Liver (tissue), 9 donors: ENCODE results near the gene TEDC2. TPM values are rescaled to one million over a fixed set of nuclear protein-coding genes. Genes with fewer than 3 reads are reported as not detected.

Experiments
- DNase-seq: peaks from one replicate; pipeline ENCODE4 v3.0.0-alpha.2; 2017; ENCODE audit warnings: low spot score
- H3K27ac ChIP-seq, 2 donors: one replicate each; pipeline ENCODE4 v1.7.0; 2013; ENCODE audit warnings: inconsistent platforms in 2 of 2, low read length in 2 of 2, control low read depth in 1 of 2, low read depth in 1 of 2, mild to moderate bottlenecking in 1 of 2
- H3K27me3 ChIP-seq, 4 donors: one replicate each; pipeline versions ENCODE4 v1.6.1 to v1.7.0; 2013; ENCODE audit warnings: low read length in 3 of 4, inconsistent platforms in 1 of 4, mild to moderate bottlenecking in 1 of 4, moderate library complexity in 1 of 4; ENCODE audit not compliant: control insufficient read depth in 4 of 4, insufficient read depth in 4 of 4
- H3K36me3 ChIP-seq, 4 donors: one replicate each; pipeline versions ENCODE4 v1.6.1 to v1.7.0; 2013; ENCODE audit warnings: low read length in 3 of 4, mild to moderate bottlenecking in 3 of 4, low read depth in 1 of 4, moderate library complexity in 1 of 4; ENCODE audit not compliant: control insufficient read depth in 4 of 4, insufficient read depth in 3 of 4
- H3K4me1 ChIP-seq, 4 donors: one replicate each; pipeline versions ENCODE4 v1.6.1 to v1.7.0; 2013; ENCODE audit warnings: low read length in 3 of 4, mild to moderate bottlenecking in 3 of 4, moderate library complexity in 1 of 4; ENCODE audit not compliant: control insufficient read depth in 4 of 4, insufficient read depth in 4 of 4
- H3K4me3 ChIP-seq, 3 donors: one replicate each; pipeline versions ENCODE4 v1.6.1 to v1.7.0; 2013; ENCODE audit warnings: low read length in 3 of 3, control low read depth in 1 of 3, low read depth in 1 of 3, mild to moderate bottlenecking in 1 of 3
- H3K9ac ChIP-seq, 2 donors: one replicate each; pipeline ENCODE4 v1.7.0; 2013; ENCODE audit warnings: low read length in 2 of 2, mild to moderate bottlenecking in 2 of 2, moderate library complexity in 2 of 2, control low read depth in 1 of 2, low read depth in 1 of 2
- H3K9me3 ChIP-seq, 4 donors: one replicate each; pipeline versions ENCODE4 v1.6.1 to v1.7.0; 2013; ENCODE audit warnings: low read length in 3 of 4; ENCODE audit not compliant: control insufficient read depth in 4 of 4
- EGR1 ChIP-seq, 2 donors: IDR thresholded peaks; 2 replicates each; pipeline ENCODE4 v1.6.1; 2016 to 2018; ENCODE audit warnings: antibody characterized with exemption in 2 of 2, low read depth in 2 of 2
- FOXA1 ChIP-seq: IDR thresholded peaks from 2 replicates; pipeline ENCODE4 v1.6.1; 2016; ENCODE audit warnings: antibody characterized with exemption
- FOXA2 ChIP-seq: IDR thresholded peaks from 2 replicates; pipeline ENCODE4 v1.6.1; 2016; ENCODE audit warnings: antibody characterized with exemption
- GABPA ChIP-seq, 2 donors: IDR thresholded peaks in 1 of 2; conservative IDR thresholded peaks in 1 of 2; 2 replicates each; pipeline ENCODE4 v1.6.1; 2016; ENCODE audit warnings: antibody characterized with exemption in 2 of 2, mild to moderate bottlenecking in 1 of 2, moderate library complexity in 1 of 2
- HNF4A ChIP-seq, 2 donors: conservative IDR thresholded peaks; 2 replicates each; pipeline ENCODE4 v1.6.1; 2016; ENCODE audit warnings: antibody characterized with exemption in 2 of 2, mild to moderate bottlenecking in 2 of 2
- HNF4G ChIP-seq: IDR thresholded peaks from 2 replicates; pipeline ENCODE4 v1.6.1; 2016; ENCODE audit warnings: antibody characterized with exemption
- JUND ChIP-seq, 2 donors: IDR thresholded peaks; 2 replicates each; pipeline ENCODE4 v1.6.1; 2016; ENCODE audit warnings: antibody characterized with exemption in 2 of 2
- SP1 ChIP-seq: IDR thresholded peaks from 2 replicates; pipeline ENCODE4 v1.6.1; 2018; ENCODE audit warnings: antibody characterized with exemption, mild to moderate bottlenecking
- TAF1 ChIP-seq: conservative IDR thresholded peaks from 2 replicates; pipeline ENCODE4 v1.6.1; 2016; ENCODE audit warnings: antibody characterized with exemption, mild to moderate bottlenecking
- YY1 ChIP-seq: IDR thresholded peaks from 2 replicates; pipeline ENCODE4 v1.6.1; 2016; ENCODE audit warnings: antibody characterized with exemption, mild to moderate bottlenecking
- WGBS: extraction: QIAGEN DNeasy Blood & Tissue Kit; methylation state at CpG from one replicate; pipeline ENCODE4 v1.1.7; 2013; 5-methylcytosine and 5-hydroxymethylcytosine counted together
- polyA plus RNA-seq, 2 donors: library from polyadenylated mRNA; stranded (reverse) in 1 of 2; unstranded in 1 of 2; fragments of 200-250 nt in 1 of 2; fragments of >200 nt in 1 of 2; fragmentation: Nextera tagmentation in 1 of 2; extraction: Ambion mirVana in 1 of 2; gene quantifications; one replicate each; pipeline versions ENCODE4 v1.2.1 to v1.2.3, GENCODE V29; 2013 to 2015
- total RNA-seq, 2 donors: library from RNA; depleted of rRNA; stranded (reverse); fragments of >200 nt; gene quantifications; one replicate each; pipeline ENCODE4 v1.2.3, GENCODE V29; 2014
- TF ChIP-seq, protein P1 (sequence below): IDR thresholded peaks from 2 replicates; pipeline ENCODE4 v1.6.1; 2016; ENCODE audit warnings: antibody characterized with exemption
- TF ChIP-seq, protein P2 (sequence below): IDR thresholded peaks from 2 replicates; pipeline ENCODE4 v1.6.1; 2016; ENCODE audit warnings: antibody characterized with exemption
- TF ChIP-seq, protein P3 (sequence below): fragments of 150-350 bp; IDR thresholded peaks from 2 replicates; pipeline ENCODE4 v1.5.1; 2017; ENCODE audit warnings: improper control_type of control experiment, low read depth, low read length; ENCODE audit not compliant: missing input control
- TF ChIP-seq, protein P4 (sequence below): IDR thresholded peaks from 2 replicates; pipeline ENCODE4 v1.6.1; 2016; ENCODE audit warnings: antibody characterized with exemption, mild to moderate bottlenecking
- donor health status: healthy.
- donor health status: healthy.
- donor health status: healthy.
- donor health status: healthy.
- donor health status: healthy.

The TEDC2 gene
- total and polyA plus RNA-seq, 4 donors, result 0.71 to 6.7 (median 1.1) TPM

DNA sequence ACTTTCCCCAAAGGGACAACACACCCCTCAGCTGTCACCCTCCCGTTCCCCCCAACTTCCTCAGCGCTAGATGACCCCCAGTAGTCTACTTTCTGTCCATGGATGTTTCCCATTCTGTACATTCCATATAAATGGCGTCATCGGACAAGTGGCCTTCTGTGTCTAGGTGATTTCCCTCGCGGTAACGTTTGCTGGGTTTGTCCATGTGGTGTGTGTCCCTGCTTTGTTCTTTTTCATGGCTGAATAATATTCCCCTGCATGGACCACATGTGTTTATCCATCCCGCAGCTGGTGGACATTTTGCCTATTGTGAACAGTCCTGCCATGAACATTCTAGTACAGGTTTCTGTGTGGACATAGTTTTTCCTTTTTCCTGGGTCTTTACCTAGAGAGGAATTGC is 7.3 kb upstream of the TEDC2 start:
- H3K4me1 ChIP-seq, result peaks cover 0 to 3% (median 0%) of the 10 kb centered on the region in 4 donors
- no peaks in the 10 kb centered on the region for H3K9me3 ChIP-seq
- peaks cover 0 to 5% (median 0%) of the 10 kb centered on the region in 4 donors for H3K36me3 ChIP-seq
- H3K27ac ChIP-seq, result no peak overlapping the region
- WGBS, result 98% methylated on average over 8 of the region's 8 CpGs
- H3K27me3 ChIP-seq, result no peaks in the 10 kb centered on the region
- no peak for TF ChIP-seq HNF4G
- TF ChIP-seq TAF1, result no peak
- no peak for TF ChIP-seq EGR1 (IDR thresholded peaks at IDR 0.05; ENCODE audit: low read depth in 2 of 2)
- TF ChIP-seq, protein P1, sequence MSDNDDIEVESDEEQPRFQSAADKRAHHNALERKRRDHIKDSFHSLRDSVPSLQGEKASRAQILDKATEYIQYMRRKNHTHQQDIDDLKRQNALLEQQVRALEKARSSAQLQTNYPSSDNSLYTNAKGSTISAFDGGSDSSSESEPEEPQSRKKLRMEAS, result no peak
- TF ChIP-seq, protein P2, sequence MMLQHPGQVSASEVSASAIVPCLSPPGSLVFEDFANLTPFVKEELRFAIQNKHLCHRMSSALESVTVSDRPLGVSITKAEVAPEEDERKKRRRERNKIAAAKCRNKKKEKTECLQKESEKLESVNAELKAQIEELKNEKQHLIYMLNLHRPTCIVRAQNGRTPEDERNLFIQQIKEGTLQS, result no peak
- TF ChIP-seq, protein P3, sequence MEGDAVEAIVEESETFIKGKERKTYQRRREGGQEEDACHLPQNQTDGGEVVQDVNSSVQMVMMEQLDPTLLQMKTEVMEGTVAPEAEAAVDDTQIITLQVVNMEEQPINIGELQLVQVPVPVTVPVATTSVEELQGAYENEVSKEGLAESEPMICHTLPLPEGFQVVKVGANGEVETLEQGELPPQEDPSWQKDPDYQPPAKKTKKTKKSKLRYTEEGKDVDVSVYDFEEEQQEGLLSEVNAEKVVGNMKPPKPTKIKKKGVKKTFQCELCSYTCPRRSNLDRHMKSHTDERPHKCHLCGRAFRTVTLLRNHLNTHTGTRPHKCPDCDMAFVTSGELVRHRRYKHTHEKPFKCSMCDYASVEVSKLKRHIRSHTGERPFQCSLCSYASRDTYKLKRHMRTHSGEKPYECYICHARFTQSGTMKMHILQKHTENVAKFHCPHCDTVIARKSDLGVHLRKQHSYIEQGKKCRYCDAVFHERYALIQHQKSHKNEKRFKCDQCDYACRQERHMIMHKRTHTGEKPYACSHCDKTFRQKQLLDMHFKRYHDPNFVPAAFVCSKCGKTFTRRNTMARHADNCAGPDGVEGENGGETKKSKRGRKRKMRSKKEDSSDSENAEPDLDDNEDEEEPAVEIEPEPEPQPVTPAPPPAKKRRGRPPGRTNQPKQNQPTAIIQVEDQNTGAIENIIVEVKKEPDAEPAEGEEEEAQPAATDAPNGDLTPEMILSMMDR, result no peak
- no peak for TF ChIP-seq FOXA2
- TF ChIP-seq FOXA1, result no peak
- TF ChIP-seq SP1, result no peak
- TF ChIP-seq YY1, result no peak
- no peak for TF ChIP-seq JUND (IDR thresholded peaks at IDR 0.05)
- no peak for TF ChIP-seq HNF4A (conservative IDR thresholded peaks at IDR 0.05)
- TF ChIP-seq, protein P4, sequence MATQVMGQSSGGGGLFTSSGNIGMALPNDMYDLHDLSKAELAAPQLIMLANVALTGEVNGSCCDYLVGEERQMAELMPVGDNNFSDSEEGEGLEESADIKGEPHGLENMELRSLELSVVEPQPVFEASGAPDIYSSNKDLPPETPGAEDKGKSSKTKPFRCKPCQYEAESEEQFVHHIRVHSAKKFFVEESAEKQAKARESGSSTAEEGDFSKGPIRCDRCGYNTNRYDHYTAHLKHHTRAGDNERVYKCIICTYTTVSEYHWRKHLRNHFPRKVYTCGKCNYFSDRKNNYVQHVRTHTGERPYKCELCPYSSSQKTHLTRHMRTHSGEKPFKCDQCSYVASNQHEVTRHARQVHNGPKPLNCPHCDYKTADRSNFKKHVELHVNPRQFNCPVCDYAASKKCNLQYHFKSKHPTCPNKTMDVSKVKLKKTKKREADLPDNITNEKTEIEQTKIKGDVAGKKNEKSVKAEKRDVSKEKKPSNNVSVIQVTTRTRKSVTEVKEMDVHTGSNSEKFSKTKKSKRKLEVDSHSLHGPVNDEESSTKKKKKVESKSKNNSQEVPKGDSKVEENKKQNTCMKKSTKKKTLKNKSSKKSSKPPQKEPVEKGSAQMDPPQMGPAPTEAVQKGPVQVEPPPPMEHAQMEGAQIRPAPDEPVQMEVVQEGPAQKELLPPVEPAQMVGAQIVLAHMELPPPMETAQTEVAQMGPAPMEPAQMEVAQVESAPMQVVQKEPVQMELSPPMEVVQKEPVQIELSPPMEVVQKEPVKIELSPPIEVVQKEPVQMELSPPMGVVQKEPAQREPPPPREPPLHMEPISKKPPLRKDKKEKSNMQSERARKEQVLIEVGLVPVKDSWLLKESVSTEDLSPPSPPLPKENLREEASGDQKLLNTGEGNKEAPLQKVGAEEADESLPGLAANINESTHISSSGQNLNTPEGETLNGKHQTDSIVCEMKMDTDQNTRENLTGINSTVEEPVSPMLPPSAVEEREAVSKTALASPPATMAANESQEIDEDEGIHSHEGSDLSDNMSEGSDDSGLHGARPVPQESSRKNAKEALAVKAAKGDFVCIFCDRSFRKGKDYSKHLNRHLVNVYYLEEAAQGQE, result no peak
- no peak overlapping the region for H3K9ac ChIP-seq
- DNase-seq, result no peak
- no peak overlapping the region for H3K4me3 ChIP-seq

DNA sequence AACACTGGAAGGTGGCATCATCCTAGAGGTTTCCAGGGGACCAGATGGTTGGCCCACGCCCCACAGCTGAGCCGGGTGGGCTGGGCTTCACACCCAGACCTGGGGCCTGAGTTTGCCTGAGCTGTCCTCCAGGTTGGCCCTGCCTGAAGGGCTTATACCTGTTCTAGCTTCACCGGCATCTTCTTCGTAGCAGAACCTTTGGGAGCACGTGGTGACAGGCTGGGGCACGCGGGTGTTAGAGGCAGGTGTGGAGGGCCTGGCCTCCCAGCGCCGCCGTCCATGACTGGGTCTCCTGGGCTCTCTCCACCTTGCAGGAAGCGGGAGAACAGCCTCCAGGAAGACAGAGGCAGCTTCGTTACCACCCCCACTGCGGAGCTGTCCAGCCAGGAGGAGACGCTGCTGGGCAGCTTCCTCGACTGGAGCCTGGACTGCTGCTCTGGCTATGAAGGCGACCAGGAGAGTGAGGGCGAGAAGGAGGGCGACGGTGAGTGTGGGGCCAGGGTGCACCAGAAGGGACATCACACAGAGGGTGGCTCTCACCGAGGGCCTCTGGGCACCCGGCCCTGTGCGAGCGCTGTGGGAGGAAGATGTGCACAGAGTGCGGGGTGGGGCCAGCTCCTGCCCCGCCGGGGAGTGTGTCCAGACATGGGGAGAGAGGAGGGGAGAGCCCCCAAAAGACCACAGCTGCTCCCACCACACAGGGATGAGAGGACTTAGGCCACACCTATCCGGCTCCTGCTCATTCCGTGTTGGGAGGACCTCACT is 4.6 kb upstream of the TEDC2 start:
- 97% methylated on average over 28 of the region's 28 CpGs for WGBS
- H3K27ac ChIP-seq, result no peak overlapping the region
- no peaks in the 10 kb centered on the region for H3K27me3 ChIP-seq
- H3K9me3 ChIP-seq, result no peaks in the 10 kb centered on the region
- TF ChIP-seq EGR1 (IDR thresholded peaks at IDR 0.05; ENCODE audit: low read depth in 2 of 2) (no peak), SP1 (no peak), GABPA (IDR thresholded peaks at IDR 0.05 in 1 of 2, conservative IDR thresholded peaks at IDR 0.05 in 1 of 2) (no peak), FOXA1 (no peak)
- TF ChIP-seq, protein P4, result no peak
- TF ChIP-seq, protein P3, result no peak
- no peaks in the 10 kb centered on the region for H3K36me3 ChIP-seq
- peaks cover 4 to 11% (median 9%) of the 10 kb centered on the region in 4 donors for H3K4me1 ChIP-seq
- H3K9ac ChIP-seq, result no peak overlapping the region
- DNase-seq, result no peak
- H3K4me3 ChIP-seq, result no peak overlapping the region
